ENCODE measurements around the gene GPR27.

GPR27 gene
- 0.78 to 2.2 reads per million in 2 experiments for total RNA-seq

DNA sequence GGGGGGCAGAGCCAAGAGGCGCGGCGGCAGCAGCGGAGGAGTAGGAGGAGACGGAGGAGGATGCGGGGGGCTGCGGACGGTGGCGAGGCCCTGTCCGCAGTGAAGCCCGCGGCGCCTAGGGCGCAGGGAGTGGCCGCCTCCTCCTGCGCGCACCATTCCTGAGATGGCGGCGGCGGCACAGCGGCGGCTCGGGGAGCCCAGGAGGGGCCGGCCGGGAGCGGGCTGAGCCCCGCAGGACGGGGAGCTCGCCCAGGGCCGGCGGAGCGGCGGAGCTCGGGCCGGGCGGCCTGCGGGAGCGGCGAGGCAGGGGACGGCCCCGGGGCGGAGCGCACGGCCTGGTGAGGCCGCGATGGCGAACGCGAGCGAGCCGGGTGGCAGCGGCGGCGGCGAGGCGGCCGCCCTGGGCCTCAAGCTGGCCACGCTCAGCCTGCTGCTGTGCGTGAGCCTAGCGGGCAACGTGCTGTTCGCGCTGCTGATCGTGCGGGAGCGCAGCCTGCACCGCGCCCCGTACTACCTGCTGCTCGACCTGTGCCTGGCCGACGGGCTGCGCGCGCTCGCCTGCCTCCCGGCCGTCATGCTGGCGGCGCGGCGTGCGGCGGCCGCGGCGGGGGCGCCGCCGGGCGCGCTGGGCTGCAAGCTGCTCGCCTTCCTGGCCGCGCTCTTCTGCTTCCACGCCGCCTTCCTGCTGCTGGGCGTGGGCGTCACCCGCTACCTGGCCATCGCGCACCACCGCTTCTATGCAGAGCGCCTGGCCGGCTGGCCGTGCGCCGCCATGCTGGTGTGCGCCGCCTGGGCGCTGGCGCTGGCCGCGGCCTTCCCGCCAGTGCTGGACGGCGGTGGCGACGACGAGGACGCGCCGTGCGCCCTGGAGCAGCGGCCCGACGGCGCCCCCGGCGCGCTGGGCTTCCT is at the start of gene GPR27:
TSS of gene GPR27 (plus strand) at position 155 of the 909 bp plus-strand sequence. CDS start at position 350, 195 bp downstream.
- no peak for DNase-seq (ENCODE audit: low read depth)

GRCh38 chr3:71704915-71705314 is 48.7 kb upstream of the GPR27 start:
- DNase-seq (ENCODE audit: low read depth) = no peak

GRCh38 chr3:71705681-71706080 is 48.0 kb upstream of the GPR27 start:
- no peak for DNase-seq (ENCODE audit: low read depth)

- no peak for DNase-seq (ENCODE audit: low read depth)
These were observed 46.1 kb upstream of the GPR27 start for GRCh38 chr3:71707595-71707994.

DNA sequence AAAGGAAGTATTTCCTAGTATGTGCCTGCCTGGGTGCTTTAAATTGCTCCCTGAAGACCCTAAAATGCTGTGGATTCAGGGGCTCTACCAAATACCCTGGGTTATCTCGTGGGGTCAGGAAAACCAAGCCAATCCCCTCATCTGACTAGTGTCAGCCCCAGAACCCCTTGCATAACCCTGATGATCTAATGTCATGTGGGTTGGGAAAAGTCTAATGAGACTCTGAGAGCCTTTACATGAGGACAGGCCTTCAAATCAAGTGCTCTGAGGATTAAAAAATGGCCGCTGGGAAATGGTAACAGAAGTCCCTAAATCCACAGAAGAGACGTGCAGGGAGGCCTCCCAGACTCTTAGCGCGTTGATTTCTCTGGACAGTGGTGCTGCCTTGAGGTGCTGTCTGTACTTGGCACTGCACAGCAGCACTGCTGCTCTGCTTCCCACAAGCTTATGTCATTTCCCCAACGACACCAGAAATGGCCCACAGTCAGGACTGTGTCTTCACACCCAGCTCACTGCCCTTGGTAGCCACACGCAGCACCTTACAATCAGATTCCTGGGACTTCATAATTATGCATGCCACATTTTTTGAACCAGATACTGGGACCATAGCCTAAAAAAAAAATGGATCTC is 45.1 kb upstream of the GPR27 start:
- DNase-seq (ENCODE audit: low read depth) = no peak

GRCh38 chr3:71709908-71710511 is 43.6 kb upstream of the GPR27 start:
- DNase-seq (ENCODE audit: low read depth) = no peak

DNA sequence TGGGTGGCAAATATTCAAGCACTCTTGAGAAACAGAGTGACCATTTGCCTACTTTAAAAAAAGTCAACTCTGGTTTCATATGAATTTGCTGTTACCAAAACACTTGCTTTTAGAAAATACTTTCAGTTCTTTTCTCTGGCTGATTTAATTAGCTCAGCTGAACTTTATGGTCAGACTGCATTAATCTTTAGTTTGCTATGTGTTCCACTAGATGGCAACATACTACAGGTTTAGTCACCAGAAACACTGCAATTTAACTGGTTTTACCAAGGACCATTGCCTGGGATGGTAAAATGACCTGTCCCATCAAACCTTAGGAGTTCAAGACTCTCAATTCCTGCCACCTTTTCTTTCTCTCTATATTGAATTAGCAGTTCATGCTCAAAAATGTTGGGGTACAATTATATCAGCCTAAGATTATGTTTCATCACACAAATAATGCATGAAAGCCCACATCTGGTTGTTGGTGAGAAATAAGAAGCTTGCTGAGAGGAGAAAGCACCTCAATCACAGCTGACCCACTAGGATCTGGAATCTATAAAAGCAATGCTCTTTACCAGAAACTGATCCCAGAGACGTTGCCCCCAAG is 42.7 kb upstream of the GPR27 start:
- no peak for DNase-seq (ENCODE audit: low read depth)

GRCh38 chr3:71713041-71713440 is 40.6 kb upstream of the GPR27 start:
- no peak for DNase-seq (ENCODE audit: low read depth)

DNA sequence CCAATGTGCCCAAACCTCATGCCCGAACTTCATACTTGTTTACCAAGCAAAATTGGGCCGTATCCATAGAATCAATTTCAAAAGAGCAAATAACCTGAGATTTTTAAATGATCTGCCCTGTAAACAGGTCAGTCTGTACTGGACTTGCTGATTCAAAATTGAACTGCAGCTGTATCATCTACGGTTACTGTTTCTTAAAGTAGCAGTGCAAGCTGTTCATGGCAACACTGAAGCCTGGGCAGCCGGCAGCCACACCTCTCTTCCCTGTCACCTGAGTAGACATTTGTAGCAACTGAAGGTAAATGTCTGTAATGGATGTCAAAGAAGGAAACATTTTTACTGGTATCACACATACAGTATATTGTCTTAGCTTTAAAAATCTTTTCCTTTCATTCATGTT is 39.1 kb upstream of the GPR27 start:
- no peak for DNase-seq (ENCODE audit: low read depth)

- DNase-seq (ENCODE audit: low read depth) = no peak
These were observed 35.6 kb upstream of the GPR27 start for GRCh38 chr3:71718072-71718471.

DNA sequence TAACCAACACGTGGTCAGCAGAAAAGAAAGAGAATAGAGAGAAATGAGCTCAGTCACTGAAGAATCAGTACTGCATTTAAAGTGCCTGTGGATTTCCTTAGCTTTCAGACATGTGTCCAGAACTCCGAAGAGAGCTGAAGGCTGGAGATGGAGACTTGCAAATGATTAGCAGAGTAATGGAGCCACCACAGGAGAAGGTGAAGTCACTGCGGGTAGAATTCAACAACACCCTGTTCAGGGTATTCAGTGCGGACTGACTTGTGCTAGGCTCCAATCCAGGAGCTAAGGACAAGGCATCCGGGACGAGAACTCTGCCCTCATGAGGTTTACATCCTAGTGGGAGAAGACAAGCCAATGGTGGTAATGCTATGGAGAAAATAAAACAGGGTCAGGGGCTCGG is 32.7 kb upstream of the GPR27 start:
- no peak for DNase-seq (ENCODE audit: low read depth)

DNA sequence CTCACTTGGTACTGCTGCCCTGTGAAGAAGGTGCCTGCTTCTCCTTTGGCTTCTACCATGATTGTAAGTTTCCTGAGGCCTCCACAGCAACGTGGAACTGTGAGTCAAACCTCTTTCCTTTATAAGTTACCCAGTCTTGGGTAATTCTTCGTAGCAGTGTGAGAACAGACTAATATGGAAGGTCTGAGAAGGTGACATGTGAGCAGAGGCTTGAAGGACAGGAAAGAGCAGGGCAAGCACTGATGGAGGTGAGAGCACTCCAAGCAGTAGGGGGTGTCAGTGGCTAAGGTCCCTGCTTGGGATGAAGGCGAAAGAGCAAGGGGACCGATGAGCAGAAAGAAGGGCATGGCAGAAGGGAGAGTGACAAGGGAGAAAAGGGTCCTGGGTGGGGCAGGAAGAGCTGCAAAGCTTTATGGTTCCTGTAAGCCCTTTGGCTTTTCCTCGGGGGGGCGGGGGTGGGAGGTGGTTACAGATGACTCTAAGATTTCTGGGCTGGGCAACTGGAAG is 32.0 kb upstream of the GPR27 start:
- DNase-seq (ENCODE audit: low read depth) = no peak

- DNase-seq (ENCODE audit: low read depth) = no peak
These were observed 31.0 kb upstream of the GPR27 start for GRCh38 chr3:71722693-71723092.

DNA sequence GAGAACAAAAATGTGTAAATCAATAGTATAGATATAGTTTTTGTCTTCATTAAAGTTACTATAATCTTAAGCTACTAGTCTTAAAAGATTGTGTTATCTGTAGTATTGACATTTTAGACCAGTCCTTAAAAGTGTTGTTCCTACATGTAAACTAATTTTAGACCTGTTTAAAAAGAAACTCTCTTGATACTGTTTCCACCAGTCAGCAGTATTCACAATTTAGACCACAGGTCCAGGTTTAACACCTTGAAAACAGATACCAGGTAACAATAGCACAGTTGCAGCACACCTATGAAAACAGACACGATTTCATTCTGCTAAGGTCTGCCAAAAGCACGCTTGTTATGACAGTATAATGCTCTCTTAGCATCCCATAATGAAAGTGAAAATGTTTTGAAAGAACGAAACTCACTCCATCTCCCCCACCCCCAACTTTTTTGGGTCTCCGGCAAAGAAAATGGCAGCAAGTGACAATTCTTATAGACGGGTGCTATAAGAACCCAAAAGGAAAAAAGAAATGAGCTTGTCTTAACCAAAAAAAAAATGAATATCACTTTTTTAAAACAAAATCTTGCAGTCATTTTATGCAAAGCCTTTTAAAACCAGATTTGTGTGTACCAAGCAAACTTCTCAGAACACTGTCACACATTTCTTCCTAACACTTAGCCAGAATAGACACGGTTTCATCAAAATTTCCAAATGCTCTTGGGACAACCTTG is 30.0 kb upstream of the GPR27 start:
- no peak for DNase-seq (ENCODE audit: low read depth)

GRCh38 chr3:71724171-71724453 is 29.5 kb upstream of the GPR27 start:
- DNase-seq (ENCODE audit: low read depth) = no peak

GRCh38 chr3:71724584-71725270 is 28.9 kb upstream of the GPR27 start:
- DNase-seq (ENCODE audit: low read depth) = no peak

- no peak for DNase-seq (ENCODE audit: low read depth)
These were observed 28.2 kb upstream of the GPR27 start, which contains the start of gene EIF4E3 for GRCh38 chr3:71725271-71725991. Gene EIF4E3, minus strand, starts transcription at chr3:71725402. Its CDS starts 35 bp downstream, at chr3:71725367.

DNA sequence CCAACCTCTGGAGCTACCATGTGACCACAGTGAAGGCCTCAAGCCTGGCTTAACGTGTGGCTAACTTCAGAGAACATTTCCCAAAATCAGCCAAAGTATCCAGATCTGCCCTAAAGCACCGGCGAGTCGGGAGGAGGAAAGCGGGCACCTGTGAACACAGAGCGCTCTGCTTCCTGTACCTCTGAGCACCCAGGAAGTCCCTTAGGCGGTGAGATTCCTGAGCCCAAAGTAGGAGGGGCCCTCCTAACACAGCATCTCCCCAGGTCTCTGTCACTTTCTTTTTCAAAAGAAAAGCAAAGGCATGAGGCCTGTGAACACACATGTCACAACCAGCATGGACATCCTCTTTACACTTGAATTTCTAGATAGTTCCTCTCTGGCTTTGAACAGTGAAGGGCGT is 27.5 kb upstream of the GPR27 start:
- DNase-seq (ENCODE audit: low read depth) = peak; percentile 31

GRCh38 chr3:71728632-71729342 is 24.9 kb upstream of the GPR27 start:
- no peak for DNase-seq (ENCODE audit: low read depth)

- DNase-seq (ENCODE audit: low read depth) = no peak
These were observed 21.0 kb upstream of the GPR27 start for GRCh38 chr3:71732637-71733036.

Data from T follicular helper cell (primary cell).